Fibroblast of skin of abdomen (primary cell): ENCODE data around the gene ZNF764.
A peak's percentile ranks its signal among the peaks of the same experiment; 100 is the strongest.

Experiments
- DNase-seq: peaks from one replicate; pipeline ENCODE4 v3.0.0-alpha.2; 2013

ZNF764 gene

DNA sequence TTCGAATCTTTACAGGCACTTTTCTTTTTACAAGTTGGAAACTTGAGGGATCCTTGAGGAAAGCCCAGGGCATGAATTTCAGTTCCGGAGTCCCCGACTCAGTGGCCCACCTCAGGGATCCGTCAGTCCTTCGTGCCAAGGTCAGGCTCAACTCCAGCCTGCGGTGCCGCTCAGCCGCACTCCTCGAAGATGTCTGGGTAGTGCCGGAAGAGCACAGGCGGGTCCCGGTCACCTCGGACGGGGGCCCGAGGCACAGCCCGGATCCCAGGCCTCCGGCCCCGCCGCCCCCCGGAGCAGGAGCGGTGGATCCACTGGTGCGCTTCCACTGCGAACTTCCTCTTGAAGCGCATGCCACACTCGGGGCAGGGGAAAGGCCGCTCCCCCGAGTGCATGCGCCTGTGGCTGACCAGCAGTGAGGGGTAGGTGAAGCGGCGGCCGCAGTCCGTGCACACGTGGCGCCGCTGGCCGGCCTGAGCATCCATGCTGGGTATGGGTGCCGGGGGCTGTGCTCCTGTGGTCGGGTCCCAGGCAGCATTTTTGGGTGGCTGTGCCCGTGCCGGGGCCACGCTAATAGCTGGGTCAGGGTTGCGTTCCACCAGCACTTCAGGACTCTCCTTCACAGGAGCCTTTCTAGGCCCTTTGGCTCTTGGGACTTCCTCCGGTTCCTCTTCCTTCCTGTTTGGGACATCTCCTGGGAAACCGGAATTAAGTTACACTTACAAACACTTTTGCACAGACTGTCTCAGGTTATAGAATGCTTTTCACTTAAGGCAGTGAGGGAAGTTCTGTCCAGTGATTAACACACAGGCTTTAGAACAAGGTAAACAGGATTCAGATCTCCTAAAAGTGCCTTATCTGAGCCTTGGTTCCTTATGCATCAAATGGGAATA, 11.8 kb upstream of the ZNF764 start:
- DNase-seq, result no peak

DNA sequence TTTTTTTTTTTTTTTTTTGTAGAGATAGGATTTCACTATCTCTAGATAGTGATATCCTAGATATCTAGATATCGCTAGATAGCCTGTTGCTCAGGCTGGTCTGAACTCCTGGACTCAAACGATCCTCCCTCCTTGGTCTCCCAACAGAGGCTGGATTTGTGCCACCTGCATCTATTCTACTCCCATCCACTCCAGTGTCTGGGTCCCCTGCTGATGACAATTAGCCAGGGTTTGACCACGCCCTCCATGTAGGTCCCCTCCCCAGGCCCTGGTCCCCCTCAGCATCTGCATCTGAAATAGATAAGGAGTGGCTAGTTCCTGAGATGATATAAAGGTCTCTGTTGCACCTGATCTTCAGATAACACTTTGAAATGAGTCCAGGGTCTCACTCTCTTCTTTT, 11.1 kb upstream of the ZNF764 start:
- no peak for DNase-seq

DNA sequence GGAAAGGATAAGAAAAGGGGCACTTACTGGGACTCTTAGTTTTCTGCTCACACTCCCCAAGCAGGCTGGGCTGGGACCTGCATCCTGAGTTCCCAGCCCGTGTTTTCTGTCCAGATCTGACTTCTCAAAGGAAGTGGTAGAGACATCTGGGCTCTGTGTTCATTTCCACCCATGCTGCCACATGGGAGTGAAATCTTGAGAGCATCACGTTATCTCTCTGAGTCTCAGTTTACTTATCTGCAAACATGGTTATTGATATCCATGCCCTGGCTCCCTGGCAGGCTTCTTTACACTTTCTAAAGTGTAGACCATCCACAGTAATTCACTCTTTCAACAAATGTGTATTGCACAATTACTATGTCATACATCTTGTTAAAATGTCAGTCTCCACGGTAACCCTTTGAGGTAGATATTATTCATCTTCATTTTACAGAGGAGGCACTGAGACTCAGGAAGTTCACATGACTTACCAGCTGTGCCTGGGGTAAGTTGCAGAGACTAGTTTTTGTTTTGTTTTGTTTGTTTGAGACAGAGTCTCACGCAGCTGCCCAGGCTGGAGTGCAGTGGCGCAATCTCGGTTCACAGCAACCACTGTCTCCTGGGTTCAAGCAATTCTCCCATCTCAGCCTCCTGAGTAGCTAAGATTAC, 9.9 kb upstream of the ZNF764 start:
- DNase-seq, result peak; percentile 56

DNA sequence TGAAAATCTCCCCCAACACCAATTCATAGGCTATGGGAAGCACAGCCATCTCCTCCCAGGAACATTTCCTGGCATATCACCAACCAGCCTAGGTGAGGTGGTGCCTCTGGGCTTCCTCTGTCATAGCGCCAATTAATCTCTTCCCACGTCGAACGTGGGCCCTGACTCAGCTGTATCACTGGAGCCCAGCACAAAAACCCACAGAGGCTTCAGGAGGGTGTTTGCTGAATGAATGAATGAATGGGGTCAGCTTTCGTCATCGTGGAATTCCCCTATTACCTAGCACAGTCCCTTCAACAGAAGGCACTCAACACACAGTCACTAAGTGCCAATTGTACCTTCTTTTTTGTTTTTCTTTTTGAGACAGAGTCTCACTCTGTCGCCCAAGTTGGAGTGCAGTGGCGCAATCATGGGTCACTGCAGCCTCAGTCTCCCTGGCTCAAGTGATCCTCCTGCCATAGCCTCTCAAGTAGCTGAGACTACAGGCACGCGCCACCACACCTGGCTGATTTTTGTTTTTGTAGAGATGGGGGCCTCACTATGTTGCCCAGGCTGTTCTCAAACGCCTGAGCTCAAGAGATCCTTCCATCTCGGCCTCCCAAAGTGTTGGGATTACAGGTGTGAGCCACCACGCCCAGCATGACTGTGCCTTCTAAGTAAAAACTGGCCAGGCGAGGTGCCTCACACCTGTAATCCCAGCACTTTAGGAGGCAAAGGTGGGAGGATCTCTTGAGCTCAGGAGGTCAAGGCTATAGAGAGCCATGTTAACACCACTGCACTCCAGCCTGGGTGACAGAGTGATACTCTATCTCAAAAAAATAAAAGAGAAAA, 9.2 kb upstream of the ZNF764 start:
- no peak for DNase-seq

DNA sequence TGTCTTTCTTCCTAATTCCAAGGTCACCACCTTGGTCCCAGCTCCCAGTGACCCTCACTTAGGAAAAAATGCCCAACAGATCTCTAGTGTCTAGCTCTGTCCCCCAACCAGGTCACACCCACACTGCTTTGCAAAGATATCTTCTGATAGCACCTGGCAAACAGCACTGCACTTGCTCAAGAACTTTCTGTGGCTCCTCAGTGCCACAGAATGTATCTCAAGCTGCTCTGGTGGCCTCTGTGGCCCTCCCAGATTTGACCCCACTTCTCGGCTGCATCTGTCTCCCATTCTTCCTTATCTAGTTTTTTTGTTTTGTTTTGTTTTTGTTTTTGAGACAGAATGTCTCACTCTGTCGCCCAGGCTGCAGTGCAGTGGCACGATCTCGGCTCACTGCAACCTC, 8.4 kb upstream of the ZNF764 start:
- DNase-seq, result no peak

DNA sequence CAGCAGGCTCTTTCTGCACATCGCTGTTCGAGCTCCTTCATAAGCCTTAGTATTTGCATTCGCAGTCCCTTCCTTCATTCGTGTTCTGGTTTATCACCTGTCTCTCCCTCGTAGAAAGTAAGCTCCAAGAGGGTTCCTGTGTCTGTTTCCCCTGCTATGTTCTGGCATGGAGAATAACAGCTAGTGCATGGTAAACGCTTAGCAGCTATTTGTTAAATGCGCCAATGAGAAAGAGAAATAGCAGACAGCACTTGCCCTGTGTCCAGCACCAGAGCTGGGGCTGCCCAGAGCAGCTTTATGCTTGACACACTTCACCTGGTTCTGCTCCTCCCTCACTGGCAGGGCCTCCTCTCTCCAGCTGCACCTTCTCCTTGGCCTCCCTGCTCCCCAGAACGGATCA, 7.8 kb upstream of the ZNF764 start:
- DNase-seq, result no peak

DNA sequence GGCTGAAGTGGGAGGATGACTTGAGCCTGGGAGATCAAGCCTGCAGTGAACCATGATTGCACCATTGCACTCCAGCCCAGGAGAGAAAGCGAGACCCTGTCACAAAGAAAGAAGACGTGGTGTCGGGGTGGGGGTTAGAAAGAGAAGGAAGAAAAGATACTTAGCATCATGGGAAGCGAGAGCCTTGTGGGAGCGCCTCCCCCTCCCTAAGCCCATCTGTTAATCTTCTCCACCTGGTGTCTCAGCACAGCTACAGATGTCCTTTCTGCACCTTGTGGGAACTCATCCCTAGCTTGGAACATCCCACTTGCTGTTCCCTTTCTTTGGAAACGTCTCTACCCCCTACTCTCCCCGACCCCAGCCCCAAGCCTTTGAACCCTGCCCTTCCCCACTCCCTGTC, 7.4 kb upstream of the ZNF764 start:
- no peak for DNase-seq

DNA sequence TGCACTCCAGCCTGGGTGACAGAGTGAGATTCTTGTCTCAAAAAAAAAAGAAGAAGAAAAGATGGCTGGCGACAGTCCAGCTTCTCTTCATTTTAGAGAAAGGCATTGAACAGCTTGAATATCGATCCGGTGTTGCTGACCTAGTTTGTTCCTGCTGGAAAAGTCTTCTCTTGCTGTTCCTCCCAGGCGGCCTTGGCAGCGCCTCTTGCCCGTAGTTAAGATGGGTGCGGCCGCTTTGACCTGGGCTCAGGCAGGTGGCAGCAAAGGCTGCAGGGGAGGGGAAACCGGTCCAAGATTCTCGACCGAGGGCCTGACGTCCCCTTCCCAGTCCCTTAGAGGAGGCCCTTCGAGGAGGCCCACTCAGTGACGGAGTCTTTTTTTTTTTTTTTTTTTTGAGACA, 3.8 kb upstream of the ZNF764 start:
- DNase-seq, result no peak

DNA sequence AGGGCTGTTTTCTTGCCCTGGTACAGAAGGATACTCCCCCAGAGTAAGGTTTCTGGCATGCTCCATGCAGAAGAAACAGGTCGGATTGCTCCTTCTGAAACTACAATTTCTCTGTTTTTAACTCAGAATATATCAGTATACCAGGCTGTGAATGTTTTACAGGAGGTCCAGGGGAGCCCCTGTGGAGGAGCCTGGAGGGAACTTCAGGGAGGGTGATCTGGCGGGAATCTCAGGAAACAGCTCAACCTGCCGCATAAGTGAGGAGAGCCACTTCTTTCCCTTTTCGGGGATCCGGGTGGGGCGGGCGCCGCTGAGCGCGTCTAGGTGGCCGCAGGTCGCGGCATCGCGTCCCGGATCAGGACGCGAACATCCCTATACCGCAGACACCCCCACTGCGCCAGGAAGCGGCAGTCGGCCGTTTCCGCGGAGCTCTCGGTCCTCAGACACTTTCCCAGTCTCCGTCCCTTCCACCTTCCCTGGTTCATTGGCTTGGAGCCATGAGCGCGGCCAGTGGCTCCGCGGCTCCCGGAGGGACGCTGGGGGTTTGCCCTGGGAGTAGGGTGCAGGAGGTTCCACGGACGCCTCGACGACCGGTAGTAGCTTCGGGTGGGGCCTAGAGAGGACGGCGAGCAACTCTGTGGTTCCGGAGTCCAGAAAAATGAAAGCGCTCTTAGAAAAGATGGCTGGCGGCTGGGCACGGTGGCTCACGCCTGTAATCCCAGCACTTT, 3.1 kb upstream of the ZNF764 start:
- no peak for DNase-seq

DNA sequence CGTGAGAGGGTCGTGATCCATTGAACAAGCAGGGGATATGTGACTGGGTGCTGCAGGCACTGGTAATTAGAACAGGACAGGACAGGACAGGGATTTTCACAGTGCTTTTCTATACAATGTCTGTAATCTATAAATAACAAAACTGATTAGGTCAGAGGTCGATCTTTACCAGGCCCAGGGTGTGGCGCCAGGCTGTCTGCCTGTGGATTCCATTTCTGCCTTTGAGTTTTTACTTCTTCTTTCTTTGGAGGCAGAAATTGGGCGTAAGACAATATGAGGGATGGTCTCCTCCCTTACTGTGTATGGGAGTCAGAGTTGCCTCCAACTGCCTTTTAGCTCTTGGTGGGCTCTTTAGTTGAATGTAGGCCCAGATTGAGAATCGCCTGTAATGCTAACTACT, 1.5 kb upstream of the ZNF764 start:
- DNase-seq, result no peak

DNA sequence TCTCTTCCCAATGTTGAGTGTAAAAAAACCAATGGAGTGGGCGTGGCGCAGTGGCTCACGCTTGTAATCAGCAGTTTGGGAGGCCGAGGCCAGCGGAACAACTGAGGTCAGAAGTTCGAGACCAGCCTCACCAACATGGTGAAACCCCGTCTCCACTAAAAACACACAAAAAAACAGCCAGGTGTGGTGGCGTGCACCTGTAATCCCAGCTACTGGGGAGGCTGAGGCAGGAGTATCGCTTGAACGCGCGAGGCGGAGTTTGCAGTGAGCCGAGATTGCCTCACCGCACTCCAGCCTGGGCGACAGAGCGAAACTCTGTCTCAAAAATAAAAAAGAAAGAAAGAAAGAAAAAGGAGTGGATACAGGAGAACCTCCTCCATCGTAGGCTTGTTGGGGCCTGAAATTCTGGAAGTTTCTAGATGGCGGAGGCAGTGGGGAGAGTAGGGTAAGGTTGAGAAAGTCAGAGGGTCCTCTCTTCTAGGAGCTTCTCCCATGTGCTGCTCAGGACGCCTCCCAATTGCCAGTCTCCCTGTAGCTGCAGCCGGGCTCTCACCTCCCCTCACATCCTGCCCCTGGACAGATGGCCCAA, 709 bp upstream of the ZNF764 start:
- DNase-seq, result no peak

DNA sequence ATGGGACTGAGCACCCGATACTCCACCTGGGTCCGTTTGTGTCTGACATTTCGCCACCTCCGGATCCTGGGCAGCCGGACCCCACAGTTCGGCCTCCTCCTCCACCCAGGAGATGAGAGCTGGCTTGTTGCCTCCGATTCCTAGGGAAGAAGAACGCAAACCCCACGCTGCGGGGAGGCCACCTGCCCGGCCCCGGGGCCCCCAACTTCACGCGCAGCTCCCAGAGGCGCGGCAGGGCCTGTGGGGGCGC, 542 bp downstream of the ZNF764 start:
- no peak for DNase-seq

DNA sequence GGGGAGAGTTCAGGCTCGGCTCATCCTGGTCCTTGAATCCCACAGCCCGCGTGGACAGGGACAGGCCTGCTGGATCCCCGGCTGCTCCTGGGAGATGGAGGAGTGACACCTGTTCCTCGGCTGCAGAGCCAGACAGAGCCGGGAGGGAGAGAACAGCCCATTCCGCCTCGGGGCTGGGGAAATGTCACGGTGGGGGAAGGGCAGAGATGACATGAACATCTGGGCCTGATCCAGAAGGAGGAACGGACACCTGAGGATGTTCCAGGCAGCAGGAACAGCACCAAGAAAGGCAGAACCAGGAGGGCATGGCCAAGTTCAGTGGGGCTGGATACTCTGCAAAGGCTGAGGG, 2.1 kb downstream of the ZNF764 start:
- DNase-seq, result no peak

DNA sequence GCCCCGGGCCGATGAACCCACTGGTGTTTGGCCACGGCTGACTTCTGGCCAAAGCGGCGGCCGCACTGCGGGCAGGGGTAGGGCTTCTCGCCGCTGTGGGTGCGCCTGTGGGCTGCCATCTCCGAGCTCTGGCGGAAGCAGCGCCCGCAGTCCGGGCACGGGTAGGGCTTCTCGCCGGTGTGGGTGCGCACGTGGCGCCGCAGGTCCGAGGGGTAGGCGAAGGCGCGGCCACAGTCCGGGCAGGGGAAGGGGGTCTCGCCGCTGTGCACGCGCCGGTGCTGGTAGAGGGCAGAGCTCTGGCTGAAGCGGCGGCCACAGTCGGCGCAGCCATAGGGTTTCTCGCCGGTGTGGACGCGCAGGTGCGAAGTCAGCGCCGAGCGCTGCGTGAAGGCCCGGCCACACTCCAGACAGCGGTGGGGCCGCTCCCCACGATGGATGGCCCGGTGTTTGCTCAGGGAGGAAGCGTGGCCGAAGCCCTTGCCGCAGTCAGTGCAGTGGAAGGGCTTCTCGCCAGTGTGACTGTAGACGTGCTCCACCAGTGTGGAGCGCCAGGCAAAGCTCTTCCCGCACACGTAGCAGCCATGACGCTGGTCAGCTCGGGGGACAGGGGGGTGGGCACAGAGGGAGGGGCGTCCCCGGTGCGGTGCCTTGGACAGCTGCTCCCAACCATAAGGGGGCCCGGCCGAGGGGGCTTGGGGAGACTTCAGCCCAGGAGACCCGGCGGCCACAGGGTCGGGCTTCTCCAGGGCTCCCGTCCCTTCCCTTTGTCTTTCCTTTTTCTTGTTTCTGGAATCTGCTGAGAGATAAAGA, 2.7 kb downstream of the ZNF764 start:
- DNase-seq, result no peak

DNA sequence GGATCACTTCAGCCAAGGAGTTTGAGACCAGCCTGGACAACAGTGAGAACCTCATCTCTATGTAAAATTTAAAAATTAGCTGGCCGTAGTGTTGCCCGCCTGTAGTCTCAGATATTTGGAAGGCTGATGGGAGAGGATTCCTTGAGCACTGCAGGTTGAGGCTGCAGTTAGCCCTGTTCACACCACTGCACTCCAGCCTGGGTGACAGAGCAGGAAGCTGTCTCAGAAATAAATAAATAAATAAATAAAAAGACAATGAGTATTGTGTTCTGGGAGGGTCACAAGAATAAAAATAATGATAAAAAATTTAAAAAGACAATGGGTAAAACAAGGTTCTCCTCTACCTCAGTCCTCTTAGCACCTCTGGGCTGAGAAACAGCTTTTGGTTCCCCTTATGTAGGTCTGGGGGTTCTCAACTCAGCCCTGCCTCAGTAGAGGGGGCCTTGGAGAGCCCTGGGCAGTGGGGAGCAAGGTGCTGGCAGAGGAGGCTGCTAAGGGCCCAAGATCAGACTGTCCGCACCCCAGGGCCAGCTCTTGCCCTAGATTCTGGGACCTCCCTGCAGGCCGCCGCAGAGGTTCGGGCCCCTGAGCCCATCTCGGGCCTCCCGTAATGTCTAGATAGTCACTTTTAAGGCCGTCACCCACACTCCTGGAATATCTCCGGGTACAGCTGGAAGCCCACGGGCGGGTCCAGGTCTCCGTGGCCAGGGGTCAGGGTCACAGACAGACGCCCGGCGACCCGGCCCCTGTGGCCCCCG, 3.4 kb downstream of the ZNF764 start:
- DNase-seq, result no peak

DNA sequence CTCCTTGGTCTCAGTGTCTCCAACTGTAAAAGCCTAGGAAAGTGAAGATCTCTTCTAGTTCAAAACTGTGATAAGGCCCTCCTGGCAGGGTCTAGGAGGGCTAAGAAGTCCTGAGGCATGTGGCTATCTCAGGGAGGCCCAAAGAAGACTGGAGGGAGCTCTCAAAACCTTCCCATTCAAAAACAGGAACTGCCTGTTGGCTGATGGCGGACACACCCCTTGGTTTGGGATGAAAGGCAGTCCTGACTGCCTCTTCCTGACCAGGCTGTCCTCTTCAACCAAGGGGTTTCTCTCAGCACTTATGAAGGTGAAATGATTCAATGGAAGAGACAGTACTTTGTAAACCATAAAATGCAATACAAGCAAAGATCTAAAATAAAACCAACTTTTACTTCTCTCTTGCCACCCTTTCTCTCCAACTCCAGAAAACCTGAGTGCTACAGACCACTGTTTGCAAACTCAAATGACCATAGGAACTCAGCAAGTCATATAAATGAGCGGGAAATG, 4.7 kb downstream of the ZNF764 start:
- no peak for DNase-seq

DNA sequence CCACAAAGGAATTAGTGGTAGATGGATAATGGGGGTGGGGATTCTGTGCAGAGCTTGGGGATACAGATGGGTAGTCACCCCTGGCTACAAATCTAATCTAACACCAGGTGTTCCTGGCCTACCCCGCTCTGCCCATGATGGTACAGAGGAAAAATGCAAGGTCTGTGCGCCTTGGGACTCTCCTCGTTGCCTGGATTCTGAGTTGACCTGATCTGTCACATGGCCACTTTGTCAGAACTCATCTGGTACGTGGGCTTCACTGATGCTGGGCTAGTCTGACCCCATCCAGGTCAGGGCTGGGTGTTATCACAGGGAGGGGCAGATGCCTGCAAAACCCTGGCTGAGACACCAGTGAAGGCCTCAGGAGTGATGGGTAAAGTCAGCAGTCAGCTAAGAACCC, 5.2 kb downstream of the ZNF764 start:
- no peak for DNase-seq

DNA sequence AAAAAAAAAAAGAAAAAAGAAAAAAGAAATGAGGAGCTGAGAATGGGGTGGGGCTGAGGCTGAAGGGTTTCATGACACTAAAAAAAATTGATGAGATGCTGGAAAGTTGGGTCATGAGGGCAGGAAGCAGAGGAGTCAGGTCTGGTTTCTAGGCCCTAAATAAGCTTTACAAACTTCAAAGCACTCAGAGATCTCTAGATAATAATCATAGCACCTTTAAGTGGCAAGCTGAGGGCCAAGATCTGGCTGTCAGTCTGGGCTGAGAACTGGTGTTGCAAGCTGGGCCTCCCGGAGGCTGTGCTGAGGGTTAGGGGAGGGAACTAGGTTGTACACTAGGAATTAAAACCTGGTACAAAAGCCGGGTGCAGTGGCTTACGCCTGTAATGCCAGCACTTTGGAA, 6.4 kb downstream of the ZNF764 start:
- no peak for DNase-seq

DNA sequence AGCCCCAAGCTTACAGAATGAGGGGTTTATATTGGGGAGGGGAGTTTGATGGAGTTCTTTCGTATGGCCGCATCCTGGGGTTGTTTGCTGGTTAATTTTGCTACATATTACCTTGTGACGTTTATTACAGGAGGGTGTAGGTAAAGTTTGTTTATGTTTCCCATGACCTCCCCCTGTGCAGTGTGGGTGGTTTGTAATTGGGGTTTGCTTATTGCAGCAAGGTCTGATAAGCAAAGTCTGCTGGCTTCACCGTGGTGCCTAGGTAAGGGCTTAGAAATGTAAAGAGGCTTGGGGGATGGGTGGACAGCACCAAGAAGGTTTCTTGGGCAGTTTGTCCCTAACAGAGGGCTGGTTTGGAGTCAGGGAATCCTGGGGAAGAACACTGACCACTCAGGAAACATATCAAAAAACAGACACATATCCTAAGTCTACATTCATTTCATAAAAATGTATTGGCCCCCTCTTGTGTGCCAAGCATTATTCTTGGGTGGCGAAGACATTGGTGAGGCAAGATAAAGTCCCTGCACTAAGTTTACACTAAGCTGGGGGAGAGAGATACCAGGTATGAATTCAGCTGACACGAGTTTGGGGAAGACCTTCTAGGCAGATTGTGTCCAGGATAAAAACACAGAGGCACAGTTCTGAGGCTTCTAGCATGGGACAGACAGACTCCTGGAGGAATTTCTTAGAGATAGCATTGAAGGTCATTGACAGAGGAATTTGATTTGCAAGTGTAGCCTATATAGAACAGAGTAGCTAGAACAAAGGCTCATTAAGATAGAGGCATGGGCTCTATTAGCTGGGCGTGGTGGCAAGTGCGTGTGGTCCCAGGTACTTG, 9.5 kb downstream of the ZNF764 start:
- no peak for DNase-seq

DNA sequence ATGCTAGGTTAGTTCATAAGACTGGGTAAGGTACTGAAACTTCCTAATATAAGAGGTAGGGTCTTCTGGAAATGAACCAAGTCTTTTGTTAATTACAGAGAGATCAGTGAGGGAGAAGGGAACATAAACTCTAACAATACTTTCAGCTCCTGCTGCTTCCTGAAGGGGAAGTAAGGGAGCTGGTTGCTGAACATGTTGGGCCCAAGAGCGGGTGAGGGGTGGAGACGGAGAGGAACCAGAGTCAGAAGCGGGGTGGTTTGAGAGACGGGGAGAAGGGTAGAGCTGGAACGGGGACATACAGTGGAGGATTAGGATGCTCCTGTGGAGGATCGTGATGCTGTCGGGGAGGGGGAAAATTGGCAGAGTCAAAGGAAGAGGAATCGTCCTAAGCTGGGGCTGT, 12.1 kb downstream of the ZNF764 start:
- DNase-seq, result no peak
